RWPE1 (cell line): ENCODE measurements around the gene TMTC4.

Experiments
- CTCF ChIA-PET: fragments of 350-600 bp; sonication (Branson Sonifier 250); formaldehyde crosslinking; extraction: SDS; loops from one replicate; lab custom pipeline; 2021; lab: Yijun Ruan, JAX
- POLR2A ChIA-PET: fragments of 400-600 bp; formaldehyde crosslinking; extraction: SDS; loops from one replicate; lab custom pipeline; 2020; ENCODE audit warnings: antibody characterized with exemption; ENCODE audit not compliant: low non-redundant PET; lab: Yijun Ruan, JAX
- DNase-seq: peaks from one replicate; pipeline ENCODE4 v3.0.0; 2012; ENCODE audit warnings: low spot score
- H3K27ac ChIP-seq: fragments of 450-650 bp; 2 replicates; pipeline ENCODE4 v1.5.1; 2017
- CTCF ChIP-seq: fragments of 450-650 bp; conservative IDR thresholded peaks from 2 replicates; pipeline ENCODE4 v1.5.1; 2017; ENCODE audit warnings: low read depth, mild to moderate bottlenecking

TMTC4 gene

GRCh38 chr13:100667894-100668293, 6.7 kb downstream of the TMTC4 start:
- TF ChIP-seq CTCF = no peak
- no peak for DNase-seq
- no peak overlapping the region for H3K27ac ChIP-seq
- POLR2A ChIA-PET = no interaction called here
- CTCF ChIA-PET = no interaction called here

GRCh38 chr13:100666124-100666523, 8.5 kb downstream of the TMTC4 start:
- CTCF ChIA-PET = no interaction called here
- TF ChIP-seq CTCF = no peak
- H3K27ac ChIP-seq = no peak overlapping the region
- POLR2A ChIA-PET = no interaction called here
- no peak for DNase-seq

GRCh38 chr13:100665403-100665802, 9.2 kb downstream of the TMTC4 start:
- CTCF ChIA-PET = no interaction called here
- H3K27ac ChIP-seq = no peak overlapping the region

GRCh38 chr13:100664171-100664900, 10.3 kb downstream of the TMTC4 start:
- DNase-seq = no peak
- TF ChIP-seq CTCF = no peak
- CTCF ChIA-PET = no interaction called here
- no peak overlapping the region for H3K27ac ChIP-seq
- POLR2A ChIA-PET = no interaction called here

More at GRCh38 chr13:100665403-100665802, 9.2 kb downstream of the TMTC4 start:
- POLR2A ChIA-PET = no interaction called here
- no peak for TF ChIP-seq CTCF
- no peak for DNase-seq

GRCh38 chr13:100662468-100663211, 12.0 kb downstream of the TMTC4 start:
- no peak for DNase-seq
- no peak overlapping the region for H3K27ac ChIP-seq
- CTCF ChIA-PET = interaction anchor here (0.7 kb wide), 1 partner anchor 149 kb away, joined by 4 read pairs; no protein-coding TSS in a partner anchor
- no peak for TF ChIP-seq CTCF
- POLR2A ChIA-PET = no interaction called here

- ChIA-PET CTCF (no interaction called here), POLR2A (no interaction called here)
- H3K27ac ChIP-seq = no peak overlapping the region
- DNase-seq = no peak
- TF ChIP-seq CTCF = no peak
Observed at GRCh38 chr13:100660761-100661160, 13.8 kb downstream of the TMTC4 start.
